Keratinocyte (primary cell): Measurements from ENCODE around the gene SYNE1.

ENCODE experiments used
- CTCF ChIP-seq, 3 experiments: IDR thresholded peaks in 1 of 3; conservative IDR thresholded peaks in 1 of 3; optimal IDR thresholded peaks in 1 of 3; 2 replicates in 2 of 3; 3 replicates in 1 of 3; pipeline versions ENCODE3 to v1.5.1; 2011; ENCODE audit warnings: low read length in 3 of 3, mild to moderate bottlenecking in 3 of 3, moderate library complexity in 2 of 3, control low read depth in 1 of 3, inconsistent platforms in 1 of 3; ENCODE audit not compliant: insufficient read depth in 2 of 3; ENCODE audit errors: extremely low read depth in 1 of 3
- EZH2 ChIP-seq: IDR thresholded peaks from one replicate; pipeline ENCODE4 v1.6.1; 2012; ENCODE audit warnings: inconsistent platforms, mild to moderate bottlenecking, low read length, moderate library complexity

- TF ChIP-seq CTCF (optimal IDR thresholded peaks at IDR 0.05 in 1 of 3, IDR thresholded peaks at IDR 0.05 in 1 of 3, conservative IDR thresholded peaks at IDR 0.05 in 1 of 3; ENCODE audit: extremely low read depth in 1 of 3, insufficient read depth in 2 of 3, low read length in 3 of 3) (no peak), EZH2 (no peak)
Observed at GRCh38 chr6:152484806-152485205, 152.4 kb downstream of the SYNE1 start.
